Astrocyte of the hippocampus (primary cell): ENCODE measurements around the gene CCDC87.
"Not testable (repeated sequence)": the region's sequence is repeated elsewhere in the genome, so short reads cannot be mapped to it uniquely, and the experiment has no call there.

Experiments used
- DNase-seq: peaks from one replicate; pipeline ENCODE4 v3.0.0; 2011; ENCODE audit warnings: low read depth, low spot score

Gene CCDC87, protein sequence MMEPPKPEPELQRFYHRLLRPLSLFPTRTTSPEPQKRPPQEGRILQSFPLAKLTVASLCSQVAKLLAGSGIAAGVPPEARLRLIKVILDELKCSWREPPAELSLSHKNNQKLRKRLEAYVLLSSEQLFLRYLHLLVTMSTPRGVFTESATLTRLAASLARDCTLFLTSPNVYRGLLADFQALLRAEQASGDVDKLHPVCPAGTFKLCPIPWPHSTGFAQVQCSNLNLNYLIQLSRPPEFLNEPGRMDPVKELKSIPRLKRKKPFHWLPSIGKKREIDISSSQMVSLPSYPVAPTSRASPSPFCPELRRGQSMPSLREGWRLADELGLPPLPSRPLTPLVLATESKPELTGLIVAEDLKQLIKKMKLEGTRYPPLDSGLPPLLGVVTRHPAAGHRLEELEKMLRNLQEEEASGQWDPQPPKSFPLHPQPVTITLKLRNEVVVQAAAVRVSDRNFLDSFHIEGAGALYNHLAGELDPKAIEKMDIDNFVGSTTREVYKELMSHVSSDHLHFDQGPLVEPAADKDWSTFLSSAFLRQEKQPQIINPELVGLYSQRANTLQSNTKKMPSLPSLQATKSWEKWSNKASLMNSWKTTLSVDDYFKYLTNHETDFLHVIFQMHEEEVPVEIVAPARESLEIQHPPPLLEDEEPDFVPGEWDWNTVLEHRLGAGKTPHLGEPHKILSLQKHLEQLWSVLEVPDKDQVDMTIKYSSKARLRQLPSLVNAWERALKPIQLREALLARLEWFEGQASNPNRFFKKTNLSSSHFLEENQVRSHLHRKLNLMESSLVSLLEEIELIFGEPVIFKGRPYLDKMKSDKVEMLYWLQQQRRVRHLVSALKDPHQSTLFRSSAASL

GRCh38 chr11:66592457-66593302, at the start of gene CCDC87, which contains the start of gene CCS:
TSS of gene CCDC87 (minus strand) at chr11:66593063. CDS start at chr11:66593015, 48 bp downstream.
TSS of gene CCS (plus strand) at chr11:66593185. CDS start at chr11:66593262, 77 bp downstream.
- DNase-seq, result peak; percentile 98

DNA sequence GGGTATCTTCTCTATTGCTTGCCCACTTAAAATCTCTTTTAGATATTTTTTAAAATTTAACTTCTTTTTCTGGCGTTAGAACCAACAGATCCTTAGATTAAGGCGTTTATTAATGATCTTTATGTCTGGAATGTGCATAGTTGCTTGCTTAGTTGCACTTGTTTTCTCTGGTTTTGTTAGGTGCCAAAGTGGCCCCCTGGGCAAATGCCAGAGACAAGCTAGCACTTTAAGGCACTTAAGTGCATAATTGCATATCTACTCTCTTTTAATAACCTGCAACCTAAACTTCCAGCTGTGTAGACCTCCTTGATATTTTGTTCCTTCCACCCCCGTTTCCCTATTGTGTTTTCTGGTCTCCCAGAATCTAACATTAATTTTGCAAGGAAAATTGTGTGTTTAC, 49.0 kb upstream of the CCDC87 start:
- peak; percentile 47 for DNase-seq

DNA sequence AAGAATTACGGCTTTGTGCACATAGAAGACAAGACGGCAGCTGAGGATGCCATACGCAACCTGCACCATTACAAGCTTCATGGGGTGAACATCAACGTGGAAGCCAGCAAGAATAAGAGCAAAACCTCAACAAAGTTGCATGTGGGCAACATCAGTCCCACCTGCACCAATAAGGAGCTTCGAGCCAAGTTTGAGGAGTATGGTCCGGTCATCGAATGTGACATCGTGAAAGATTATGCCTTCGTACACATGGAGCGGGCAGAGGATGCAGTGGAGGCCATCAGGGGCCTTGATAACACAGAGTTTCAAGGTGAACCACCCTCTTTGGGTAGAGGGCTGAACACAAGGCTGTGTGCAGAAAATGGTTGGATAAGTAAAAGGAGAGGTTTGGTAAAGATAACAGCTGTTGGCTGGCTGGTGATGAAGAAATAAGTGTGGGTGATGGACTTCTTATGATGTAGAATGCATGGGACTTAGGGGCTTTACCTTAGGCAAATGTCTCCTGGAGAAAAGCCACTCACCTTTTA, 47.0 kb upstream of the CCDC87 start:
- DNase-seq, result not testable (repeated sequence)

DNA sequence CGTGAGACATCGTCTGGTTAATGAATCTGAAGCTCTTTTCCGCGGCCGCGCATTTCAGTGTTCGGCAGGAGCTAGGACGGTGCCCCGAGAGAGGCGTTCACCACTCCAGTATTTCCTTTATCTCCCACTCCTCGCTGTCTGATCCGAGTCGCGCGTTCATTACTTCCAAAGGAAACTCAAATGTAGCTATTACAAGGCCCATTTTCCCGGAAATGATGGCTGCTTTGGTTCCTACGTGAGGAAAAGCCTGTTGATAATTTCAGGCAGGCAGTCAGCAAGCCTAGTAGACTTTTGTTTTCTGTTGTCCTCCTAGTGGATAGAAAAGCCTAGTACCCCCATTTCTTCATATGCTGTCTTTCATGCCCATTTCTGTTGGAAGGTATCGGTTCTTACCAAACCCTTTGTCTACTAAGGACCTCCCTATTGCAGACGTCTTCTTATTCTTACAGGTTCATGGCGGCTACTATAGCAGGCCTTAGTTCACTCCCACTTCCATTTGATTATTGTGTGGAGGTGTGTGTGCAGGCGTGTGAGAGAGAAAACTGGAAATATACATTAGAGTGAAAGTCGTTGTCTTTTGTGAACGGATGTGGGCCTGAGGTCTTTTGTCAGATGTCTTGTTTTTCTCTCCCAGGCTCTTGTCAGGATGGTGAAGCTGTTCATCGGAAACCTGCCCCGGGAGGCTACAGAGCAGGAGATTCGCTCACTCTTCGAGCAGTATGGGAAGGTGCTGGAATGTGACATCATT, 46.4 kb upstream of the CCDC87 start:
- peak; percentile 54 for DNase-seq

DNA sequence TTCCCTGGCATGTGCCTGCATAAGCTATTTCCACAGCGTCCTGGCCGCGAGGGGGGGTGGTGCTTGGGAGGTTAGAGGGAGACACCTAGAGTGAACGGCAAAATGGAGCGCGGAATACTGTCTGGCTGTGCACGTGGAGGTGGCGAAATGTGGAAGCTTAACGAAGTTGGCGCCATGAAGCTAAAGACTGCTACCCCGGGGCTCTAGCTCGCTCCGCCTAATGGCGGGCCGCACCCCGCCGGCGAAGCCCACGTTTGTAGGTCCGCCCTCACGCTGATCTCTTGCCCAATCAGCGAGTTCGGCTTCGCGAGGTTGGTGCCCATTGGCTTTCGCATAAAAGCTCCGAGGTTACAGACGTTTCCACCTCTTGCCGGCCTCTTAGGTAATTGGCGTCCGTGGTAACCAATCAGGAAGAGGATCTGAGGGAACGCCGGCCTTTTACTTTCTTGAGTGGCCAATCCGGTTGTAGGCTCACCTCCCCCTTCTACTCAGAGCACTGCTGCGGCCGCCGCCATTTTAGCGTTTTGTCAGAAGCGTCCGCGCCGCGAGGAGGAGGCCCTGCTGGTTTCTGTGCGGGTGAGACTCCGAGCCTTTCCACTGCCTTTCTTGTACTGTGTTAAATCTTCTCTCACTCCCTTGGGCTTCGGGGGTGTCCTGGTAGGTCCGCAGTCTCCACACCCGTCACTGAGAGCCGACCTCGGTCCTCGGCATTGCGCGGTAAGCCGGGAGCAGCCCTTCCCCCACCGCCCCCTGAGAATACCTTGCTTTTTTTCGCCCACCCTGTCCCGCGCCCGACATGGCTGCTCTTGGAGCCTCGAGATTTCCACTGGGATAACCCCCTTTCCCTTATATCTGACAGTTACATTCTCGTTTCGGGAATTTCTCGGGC, 45.6 kb upstream of the CCDC87 start, which contains the start of gene RBM4:
Gene RBM4, plus strand, starts transcription at position 527 of the 889 bp plus-strand sequence. CDS start 1,009 bp downstream, outside the sequence.
- peak; percentile 100 for DNase-seq

- no peak for DNase-seq
These were observed 44.8 kb upstream of the CCDC87 start for GRCh38 chr11:66637557-66638176.

DNA sequence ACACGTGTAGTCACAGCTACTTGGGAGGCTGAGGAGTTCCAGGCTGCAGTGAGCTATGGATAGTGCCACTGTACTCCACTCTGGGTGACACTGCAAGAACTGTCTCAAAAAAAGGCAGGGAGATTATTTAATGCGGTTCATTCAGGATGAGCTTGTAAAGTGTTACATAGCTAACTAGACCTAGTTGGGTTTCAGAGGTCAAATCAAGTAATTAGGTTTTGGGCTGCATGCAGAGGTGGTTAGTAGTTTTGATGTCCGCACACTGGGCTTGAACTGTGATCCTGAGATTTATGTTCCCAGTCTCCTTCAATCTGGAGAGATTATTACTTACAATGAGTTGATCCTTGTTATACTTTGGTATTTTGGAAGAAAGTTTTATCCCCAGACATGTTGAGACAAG, 43.5 kb upstream of the CCDC87 start:
- no peak for DNase-seq

- DNase-seq, result no peak
These were observed 40.1 kb upstream of the CCDC87 start for GRCh38 chr11:66632952-66633351.

DNA sequence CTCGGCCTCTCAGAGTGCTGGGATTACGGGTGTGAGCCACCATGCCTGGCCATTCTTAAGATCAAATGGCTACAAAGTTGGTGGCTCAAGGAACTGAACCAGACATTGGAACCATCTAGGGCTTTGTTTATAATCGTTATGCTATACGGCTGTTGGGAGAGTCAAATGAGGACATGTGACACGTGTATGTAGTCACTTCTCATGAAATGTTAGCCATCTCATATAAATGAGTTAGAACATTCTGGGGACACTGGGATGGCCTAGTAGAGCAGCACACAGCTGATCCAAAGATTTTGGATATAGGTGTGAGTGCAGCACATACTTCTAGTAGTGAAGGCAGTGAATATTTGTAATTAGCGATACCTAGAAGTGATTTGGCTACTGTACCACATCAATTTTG, 39.0 kb upstream of the CCDC87 start:
- DNase-seq, result no peak

DNA sequence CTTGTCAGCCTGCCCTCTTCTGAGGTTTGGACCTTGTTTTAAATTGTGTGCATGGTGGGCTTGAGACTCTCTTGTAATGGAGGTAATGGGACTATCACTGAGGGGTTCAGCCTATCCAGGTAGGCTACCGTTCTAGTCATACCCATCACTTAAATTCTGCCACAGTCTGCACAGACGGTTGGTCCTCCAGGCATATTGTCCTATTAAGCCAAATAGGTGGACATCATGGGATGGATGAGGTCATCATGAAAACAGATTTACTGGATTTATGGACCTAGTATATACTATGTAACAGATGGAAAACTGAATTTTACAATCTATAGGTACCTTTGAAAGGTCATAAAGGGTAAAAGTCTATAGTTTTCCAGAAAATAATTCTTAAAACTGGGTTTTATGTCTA, 36.5 kb upstream of the CCDC87 start:
- DNase-seq, result no peak

- no peak for DNase-seq
These were observed 35.3 kb upstream of the CCDC87 start for GRCh38 chr11:66628061-66628603.

- no peak for DNase-seq
These were observed 34.1 kb upstream of the CCDC87 start for GRCh38 chr11:66626926-66627325.

DNA sequence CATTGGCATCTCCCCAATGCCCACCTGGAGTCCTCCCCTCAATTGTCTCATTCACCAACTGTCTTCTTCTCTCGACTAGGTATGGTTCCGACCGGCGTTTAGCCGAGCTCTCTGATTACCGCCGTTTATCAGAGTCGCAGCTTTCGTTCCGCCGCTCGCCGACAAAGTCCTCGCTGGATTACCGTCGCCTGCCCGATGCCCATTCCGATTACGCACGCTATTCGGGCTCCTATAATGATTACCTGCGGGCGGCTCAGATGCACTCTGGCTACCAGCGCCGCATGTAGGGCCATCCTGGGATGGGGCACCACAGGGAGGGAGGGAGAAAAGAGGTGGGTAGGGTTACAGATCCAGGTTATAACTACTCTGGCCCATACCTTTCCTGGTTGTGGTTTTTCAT, 33.5 kb upstream of the CCDC87 start:
- DNase-seq, result no peak

- DNase-seq, result no peak
These were observed 32.9 kb upstream of the CCDC87 start for GRCh38 chr11:66625752-66626149.

DNA sequence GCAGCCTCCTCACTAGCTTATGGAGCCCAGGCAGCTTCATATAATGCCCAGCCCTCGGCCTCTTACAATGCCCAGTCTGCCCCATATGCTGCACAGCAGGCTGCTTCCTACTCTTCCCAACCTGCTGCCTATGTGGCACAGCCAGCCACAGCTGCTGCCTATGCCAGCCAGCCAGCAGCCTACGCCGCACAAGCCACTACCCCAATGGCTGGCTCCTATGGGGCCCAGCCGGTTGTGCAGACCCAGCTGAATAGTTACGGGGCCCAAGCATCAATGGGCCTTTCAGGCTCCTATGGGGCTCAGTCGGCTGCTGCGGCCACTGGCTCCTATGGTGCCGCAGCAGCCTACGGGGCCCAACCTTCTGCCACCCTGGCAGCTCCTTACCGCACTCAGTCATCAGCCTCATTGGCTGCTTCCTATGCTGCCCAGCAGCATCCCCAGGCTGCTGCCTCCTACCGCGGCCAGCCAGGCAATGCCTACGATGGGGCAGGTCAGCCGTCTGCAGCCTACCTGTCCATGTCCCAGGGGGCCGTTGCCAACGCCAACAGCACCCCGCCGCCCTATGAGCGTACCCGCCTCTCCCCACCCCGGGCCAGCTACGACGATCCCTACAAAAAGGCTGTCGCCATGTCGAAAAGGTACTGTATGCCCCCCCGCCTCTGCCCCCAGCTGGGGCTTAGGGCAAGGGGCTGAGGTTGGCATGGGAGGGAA, 32.3 kb upstream of the CCDC87 start:
- no peak for DNase-seq

- DNase-seq, result no peak
These were observed 31.6 kb upstream of the CCDC87 start for GRCh38 chr11:66624450-66624849.

DNA sequence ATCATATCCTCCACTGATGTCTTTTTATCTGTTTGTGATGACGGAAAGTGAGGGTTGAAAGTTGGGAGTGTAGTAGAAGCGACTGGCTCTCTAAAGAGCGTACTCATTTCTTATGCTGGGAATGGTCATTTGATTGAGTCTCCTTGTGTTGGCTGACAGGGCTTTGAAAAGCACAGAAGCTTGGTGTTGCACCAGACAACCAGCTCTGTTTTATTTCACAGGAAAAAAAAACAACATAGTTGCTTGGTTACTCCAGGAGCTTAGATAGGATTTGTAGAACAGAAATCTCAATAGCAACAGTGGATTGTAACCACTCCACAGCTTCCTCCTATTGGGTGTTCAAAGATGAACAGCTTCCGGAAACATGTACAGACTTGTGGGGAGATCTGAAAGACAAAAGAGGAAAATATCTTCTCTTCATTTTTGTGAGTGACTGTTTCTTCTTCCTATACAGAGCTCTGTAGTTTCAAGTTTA, 26.3 kb upstream of the CCDC87 start:
- DNase-seq, result peak; percentile 80
